ENCODE data around the gene AGBL3.
"Not testable (repeated sequence)": the region's sequence is repeated elsewhere in the genome, so short reads cannot be mapped to it uniquely, and the experiment has no call there.

The AGBL3 gene

GRCh38 chr7:135078051-135078450 lies 91.7 kb downstream of the AGBL3 start:
- no peak for DNase-seq

- DNase-seq, result no peak
Measured at GRCh38 chr7:135079068-135079467, 92.8 kb downstream of the AGBL3 start.

- DNase-seq, result no peak
Measured at GRCh38 chr7:135083005-135083404, 96.7 kb downstream of the AGBL3 start.

GRCh38 chr7:135088566-135088965 lies 102.3 kb downstream of the AGBL3 start:
- no peak for DNase-seq

GRCh38 chr7:135091717-135092116 lies 105.4 kb downstream of the AGBL3 start:
- no peak for DNase-seq

- no peak for DNase-seq
Measured at GRCh38 chr7:135094472-135095237, 108.3 kb downstream of the AGBL3 start.

GRCh38 chr7:135095450-135095849 lies 109.1 kb downstream of the AGBL3 start:
- DNase-seq, result no peak

GRCh38 chr7:135098391-135098790 lies 112.1 kb downstream of the AGBL3 start:
- DNase-seq, result no peak

- DNase-seq, result peak; percentile 3
Measured at GRCh38 chr7:135100856-135101255, 114.5 kb downstream of the AGBL3 start.

GRCh38 chr7:135102372-135102771 lies 116.1 kb downstream of the AGBL3 start:
- DNase-seq, result no peak

GRCh38 chr7:135109562-135109961 lies 123.3 kb downstream of the AGBL3 start:
- DNase-seq, result no peak

GRCh38 chr7:135109976-135110375 lies 123.7 kb downstream of the AGBL3 start:
- DNase-seq, result no peak

GRCh38 chr7:135111379-135111778 lies 125.1 kb downstream of the AGBL3 start:
- DNase-seq, result no peak

GRCh38 chr7:135114622-135115021 lies 128.3 kb downstream of the AGBL3 start:
- no peak for DNase-seq

- no peak for DNase-seq
Measured at GRCh38 chr7:135117096-135117495, 130.8 kb downstream of the AGBL3 start.

- no peak for DNase-seq
Measured at GRCh38 chr7:135121868-135122267, 135.6 kb downstream of the AGBL3 start.

- DNase-seq, result not testable (repeated sequence)
Measured at GRCh38 chr7:135124631-135125030, 138.3 kb downstream of the AGBL3 start.

- no peak for DNase-seq
Measured at GRCh38 chr7:135128931-135129330, 142.6 kb downstream of the AGBL3 start.

GRCh38 chr7:135129579-135129978 lies 143.3 kb downstream of the AGBL3 start:
- no peak for DNase-seq

GRCh38 chr7:135143885-135144668 lies 157.8 kb downstream of the AGBL3 start:
- DNase-seq, result no peak

- DNase-seq, result peak; percentile 51
Measured at GRCh38 chr7:135147341-135147898, 161.1 kb downstream of the AGBL3 start.

- peak; percentile 71 for DNase-seq
Measured at GRCh38 chr7:135147899-135148721, 161.8 kb downstream of the AGBL3 start, which contains the start of gene TMEM140. TSS of gene TMEM140 (plus strand) at chr7:135148072. CDS start at chr7:135164442, 16,370 bp downstream.

Data from HCEC 1CT (cell line).